Suprapubic skin (tissue), 4 donors: ENCODE results near the gene NEMF.

Source experiments
- EP300 ChIP-seq: sonication (generic); formaldehyde crosslinking; IDR thresholded peaks from one replicate; pipeline ENCODE4 v1.6.1; 2017; ENCODE audit warnings: antibody characterized with exemption
- POLR2A ChIP-seq, 2 donors: fragments of 450-650 bp; IDR thresholded peaks; one replicate each; pipeline ENCODE4 v1.6.1; 2017; ENCODE audit warnings: antibody characterized with exemption in 2 of 2, mild to moderate bottlenecking in 2 of 2, moderate library complexity in 2 of 2
- POLR2AphosphoS5 ChIP-seq, 3 donors: sonication (generic); formaldehyde crosslinking; IDR thresholded peaks; one replicate each; pipeline ENCODE4 v1.6.1; 2017; ENCODE audit warnings: antibody characterized with exemption in 3 of 3
- TF ChIP-seq, protein P1 (sequence below), 2 donors: fragments of 200-600 bp in 1 of 2; fragments of 450-650 bp in 1 of 2; sonication (generic) in 1 of 2; IDR thresholded peaks; one replicate each; pipeline ENCODE4 v1.5.1; 2016 to 2019; ENCODE audit warnings: antibody characterized with exemption in 2 of 2, mild to moderate bottlenecking in 1 of 2, moderate library complexity in 1 of 2

DNA sequence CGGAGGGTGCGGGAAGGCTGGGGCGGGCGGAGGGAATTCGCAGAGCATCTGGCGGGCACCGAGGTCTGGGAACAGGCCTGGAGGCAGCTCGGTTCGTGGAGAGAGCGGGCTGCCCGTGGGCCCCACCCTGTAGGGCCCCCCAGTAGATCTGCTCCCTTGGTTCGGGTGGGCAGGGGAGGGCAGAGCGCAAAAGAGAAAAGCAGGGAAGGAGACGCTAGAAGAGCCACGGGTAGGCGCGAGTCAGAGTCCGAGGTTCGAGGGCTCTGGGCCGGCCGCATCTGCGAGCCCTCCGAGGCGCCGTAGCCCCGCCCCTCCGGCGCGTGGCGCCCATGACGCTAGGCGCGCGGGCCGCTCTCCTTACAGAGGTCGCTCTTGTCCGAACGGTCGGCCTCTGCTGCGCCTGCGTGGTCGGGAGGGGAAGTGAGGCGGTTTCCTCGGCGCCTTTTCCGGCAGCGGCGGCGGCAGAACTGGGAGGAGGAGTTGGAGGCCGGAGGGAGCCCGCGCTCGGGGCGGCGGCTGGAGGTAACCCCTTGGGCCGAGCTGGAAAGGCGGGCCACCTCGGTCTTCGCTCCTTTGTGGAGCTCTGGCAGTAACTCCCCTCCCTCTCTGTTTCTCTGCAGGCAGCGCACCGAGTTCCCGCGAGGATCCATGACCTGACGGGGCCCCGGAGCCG, 40.2 kb upstream of the NEMF start, which contains the start of gene ARF6:
- TF ChIP-seq, protein P1, sequence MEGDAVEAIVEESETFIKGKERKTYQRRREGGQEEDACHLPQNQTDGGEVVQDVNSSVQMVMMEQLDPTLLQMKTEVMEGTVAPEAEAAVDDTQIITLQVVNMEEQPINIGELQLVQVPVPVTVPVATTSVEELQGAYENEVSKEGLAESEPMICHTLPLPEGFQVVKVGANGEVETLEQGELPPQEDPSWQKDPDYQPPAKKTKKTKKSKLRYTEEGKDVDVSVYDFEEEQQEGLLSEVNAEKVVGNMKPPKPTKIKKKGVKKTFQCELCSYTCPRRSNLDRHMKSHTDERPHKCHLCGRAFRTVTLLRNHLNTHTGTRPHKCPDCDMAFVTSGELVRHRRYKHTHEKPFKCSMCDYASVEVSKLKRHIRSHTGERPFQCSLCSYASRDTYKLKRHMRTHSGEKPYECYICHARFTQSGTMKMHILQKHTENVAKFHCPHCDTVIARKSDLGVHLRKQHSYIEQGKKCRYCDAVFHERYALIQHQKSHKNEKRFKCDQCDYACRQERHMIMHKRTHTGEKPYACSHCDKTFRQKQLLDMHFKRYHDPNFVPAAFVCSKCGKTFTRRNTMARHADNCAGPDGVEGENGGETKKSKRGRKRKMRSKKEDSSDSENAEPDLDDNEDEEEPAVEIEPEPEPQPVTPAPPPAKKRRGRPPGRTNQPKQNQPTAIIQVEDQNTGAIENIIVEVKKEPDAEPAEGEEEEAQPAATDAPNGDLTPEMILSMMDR (IDR thresholded peaks at IDR 0.05): peak in 1 of 2 donors; percentile 6
- peak; percentile 47 to 95 for TF ChIP-seq POLR2A (IDR thresholded peaks at IDR 0.05)
- no peak for TF ChIP-seq EP300
- TF ChIP-seq POLR2AphosphoS5 (IDR thresholded peaks at IDR 0.05): peak; percentile 71 to 88 (median 82)
